Measurements from ENCODE around the gene HIPK1. TPM values are rescaled to one million over a fixed set of nuclear protein-coding genes. Genes with fewer than 3 reads are reported as not detected.

Gene HIPK1
- 10 to 100 TPM; 48.3 to 63.9 (median 53.1) TPM for total RNA-seq

DNA sequence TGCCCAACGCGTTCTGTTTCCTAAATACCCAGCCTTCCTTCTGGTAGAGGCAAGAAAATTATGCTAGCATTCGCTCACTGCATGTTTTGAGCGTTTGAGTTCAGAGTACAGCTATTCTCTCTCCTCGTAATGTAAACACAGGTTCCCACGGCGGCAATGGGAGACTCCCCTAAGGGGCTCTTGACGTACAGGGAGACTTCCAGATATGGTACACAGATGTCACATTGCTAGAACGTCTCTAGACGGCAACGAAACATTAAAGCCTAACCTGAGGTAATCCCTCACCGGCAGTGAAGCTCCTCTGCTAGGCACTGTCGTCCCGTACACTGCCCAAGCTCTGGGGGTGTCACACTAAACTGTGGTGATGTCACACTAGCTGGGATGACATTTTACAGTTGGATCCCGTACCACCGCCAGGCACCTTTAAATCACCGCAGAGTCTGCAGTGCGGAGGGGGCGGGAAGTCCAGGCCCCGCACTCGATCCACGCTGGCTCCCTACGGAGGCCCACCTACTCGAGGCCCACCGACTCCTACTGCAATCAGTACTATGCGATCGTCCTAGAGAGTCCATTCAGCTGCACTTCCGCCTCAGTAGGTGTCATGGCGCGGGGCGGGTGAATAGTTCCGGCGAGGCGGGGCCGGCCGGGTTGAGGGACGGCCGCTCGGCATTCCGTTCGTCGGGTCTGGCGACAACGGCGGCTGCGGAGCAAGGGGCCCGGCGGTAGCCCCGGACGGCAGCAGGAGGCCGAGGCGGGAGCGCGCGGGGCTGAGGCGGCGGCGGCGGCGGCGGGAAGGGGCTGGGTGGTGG, at the start of gene HIPK1:
Gene HIPK1, plus strand, starts transcription at position 384 of the 809 bp plus-strand sequence.
- H3K9me3 ChIP-seq = no peaks in the 10 kb centered on the region
- H3K4me1 ChIP-seq = peaks cover 26 to 49% (median 40%) of the 10 kb centered on the region in 4 donors
- peak; percentile 95 for DNase-seq
- H3K4me3 ChIP-seq = peak within 1 kb of the TSS; percentile 86 to 99 (median 89)
- H3K36me3 ChIP-seq = no peaks in the 10 kb centered on the region
- WGBS, 2 donors (ENCODE audit: low coverage in 1 of 2) = 0 to 1% methylated on average over 2 to 50 of the region's 61 CpGs
- intact Hi-C loops (cut with DNase I; ENCODE audit: low total_unique reads) = loop anchor here (1.0 kb wide), 1 partner anchor 24 kb away; the partner anchor contains the start of gene DCLRE1B
- in situ Hi-C loops (cut with MboI; ENCODE audit: low pct_ligation_motif_present in 1 of 4, low pct_unique_long_range_greater_than_20kb in 1 of 4, low sequenced_read_pairs in 3 of 4) = loop anchor here in 1 of 4 donors (25.0 kb wide), 1 partner anchor 92 kb away; no protein-coding TSS in a partner anchor
- H3K27ac ChIP-seq = peak within 1 kb of the TSS; percentile 95 to 99 (median 98)
- peak; percentile 81 to 90 (median 87) for TF ChIP-seq POLR2AphosphoS5 (IDR thresholded peaks at IDR 0.05)
- TF ChIP-seq POLR2A (IDR thresholded peaks at IDR 0.05) = peak; percentile 75
- TF ChIP-seq, protein P1, sequence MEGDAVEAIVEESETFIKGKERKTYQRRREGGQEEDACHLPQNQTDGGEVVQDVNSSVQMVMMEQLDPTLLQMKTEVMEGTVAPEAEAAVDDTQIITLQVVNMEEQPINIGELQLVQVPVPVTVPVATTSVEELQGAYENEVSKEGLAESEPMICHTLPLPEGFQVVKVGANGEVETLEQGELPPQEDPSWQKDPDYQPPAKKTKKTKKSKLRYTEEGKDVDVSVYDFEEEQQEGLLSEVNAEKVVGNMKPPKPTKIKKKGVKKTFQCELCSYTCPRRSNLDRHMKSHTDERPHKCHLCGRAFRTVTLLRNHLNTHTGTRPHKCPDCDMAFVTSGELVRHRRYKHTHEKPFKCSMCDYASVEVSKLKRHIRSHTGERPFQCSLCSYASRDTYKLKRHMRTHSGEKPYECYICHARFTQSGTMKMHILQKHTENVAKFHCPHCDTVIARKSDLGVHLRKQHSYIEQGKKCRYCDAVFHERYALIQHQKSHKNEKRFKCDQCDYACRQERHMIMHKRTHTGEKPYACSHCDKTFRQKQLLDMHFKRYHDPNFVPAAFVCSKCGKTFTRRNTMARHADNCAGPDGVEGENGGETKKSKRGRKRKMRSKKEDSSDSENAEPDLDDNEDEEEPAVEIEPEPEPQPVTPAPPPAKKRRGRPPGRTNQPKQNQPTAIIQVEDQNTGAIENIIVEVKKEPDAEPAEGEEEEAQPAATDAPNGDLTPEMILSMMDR (IDR thresholded peaks at IDR 0.05) = peak in 2 of 5 experiments; percentile 36 to 45
- TF ChIP-seq EP300 (IDR thresholded peaks at IDR 0.05; ENCODE audit: low read depth) = no peak
- no peaks in the 10 kb centered on the region for H3K27me3 ChIP-seq

DNA sequence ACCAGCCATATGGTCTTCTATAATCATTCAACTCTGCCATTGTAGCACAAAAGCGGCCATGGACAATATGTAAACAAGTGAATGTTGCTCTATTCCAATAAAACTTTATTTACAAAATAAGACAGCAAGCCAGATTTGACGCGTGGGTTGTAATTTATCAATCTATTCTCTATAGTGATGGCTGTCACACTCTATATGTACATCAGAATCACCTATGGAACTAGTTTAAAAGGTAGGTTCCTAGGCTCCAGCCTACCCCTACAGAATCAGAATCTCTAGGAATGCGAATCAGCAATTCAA, 49.4 kb upstream of the HIPK1 start:
- Histone ChIP-seq H3K27me3 (no peaks in the 10 kb centered on the region), H3K27ac (peak overlapping the region in 1 of 4 donors; percentile 3), H3K4me1 (peaks cover 0 to 41% (median 2%) of the 10 kb centered on the region in 4 donors), H3K4me3 (no peak overlapping the region), H3K9me3 (no peaks in the 10 kb centered on the region), H3K36me3 (no peaks in the 10 kb centered on the region)
- in situ Hi-C loops (cut with MboI; ENCODE audit: low pct_ligation_motif_present in 1 of 4, low pct_unique_long_range_greater_than_20kb in 1 of 4, low sequenced_read_pairs in 3 of 4) (no loop called here), intact Hi-C loops (cut with DNase I; ENCODE audit: low total_unique reads) (no loop called here)
- no peak for DNase-seq
- WGBS, 2 donors (ENCODE audit: low coverage in 1 of 2) = 83 to 100% methylated on average over 2 to 4 of the region's 4 CpGs
- TF ChIP-seq POLR2A (IDR thresholded peaks at IDR 0.05) = no peak
- no peak for TF ChIP-seq POLR2AphosphoS5 (IDR thresholded peaks at IDR 0.05)
- TF ChIP-seq, protein P1 (IDR thresholded peaks at IDR 0.05) = no peak
- TF ChIP-seq EP300 (IDR thresholded peaks at IDR 0.05; ENCODE audit: low read depth) = no peak

DNA sequence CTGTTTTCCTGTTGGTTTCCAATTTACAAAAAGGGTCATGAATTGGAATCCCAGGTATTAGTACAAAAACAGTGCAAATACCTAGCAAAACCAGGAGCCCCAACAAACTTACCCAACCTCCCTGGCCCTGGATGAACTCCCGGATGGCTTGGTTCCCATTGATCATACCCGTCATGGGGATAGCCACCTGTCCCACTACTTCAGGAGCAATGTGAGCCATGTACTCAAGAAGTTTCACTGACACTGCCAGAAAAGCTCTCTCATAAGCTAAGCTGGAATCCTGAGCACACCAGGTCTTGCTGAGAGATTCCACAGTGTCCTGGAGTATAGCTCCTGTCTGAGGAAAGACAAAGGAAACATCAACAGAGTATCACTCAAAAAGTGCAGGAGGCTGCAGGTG, 47.5 kb upstream of the HIPK1 start:
- no peak overlapping the region for H3K4me3 ChIP-seq
- WGBS, 2 donors (ENCODE audit: low coverage in 1 of 2) = 49% methylated on average over 2 of the region's 2 CpGs; no CpG with 5 or more reads in 1 of the 2 donors
- in situ Hi-C loops (cut with MboI; ENCODE audit: low pct_ligation_motif_present in 1 of 4, low pct_unique_long_range_greater_than_20kb in 1 of 4, low sequenced_read_pairs in 3 of 4) = no loop called here
- intact Hi-C loops (cut with DNase I; ENCODE audit: low total_unique reads) = no loop called here
- H3K36me3 ChIP-seq = no peaks in the 10 kb centered on the region
- TF ChIP-seq, protein P1 (IDR thresholded peaks at IDR 0.05) = no peak
- TF ChIP-seq EP300 (IDR thresholded peaks at IDR 0.05; ENCODE audit: low read depth) (no peak), POLR2A (IDR thresholded peaks at IDR 0.05) (no peak), POLR2AphosphoS5 (IDR thresholded peaks at IDR 0.05) (no peak)
- H3K9me3 ChIP-seq = no peaks in the 10 kb centered on the region
- no peaks in the 10 kb centered on the region for H3K27me3 ChIP-seq
- H3K4me1 ChIP-seq = peaks cover 0 to 36% (median 4%) of the 10 kb centered on the region in 4 donors
- DNase-seq = no peak
- no peak overlapping the region for H3K27ac ChIP-seq

All from transverse colon (tissue), 4 donors.